ENCODE data around the gene BLOC1S6. TPM values are rescaled to one million over a fixed set of nuclear protein-coding genes. Genes with fewer than 3 reads are reported as not detected.

The BLOC1S6 gene
- total and polyA plus RNA-seq, 2 of the 13 experiments (the other 11 are each of a cell fraction or from before 2014, with no cell fraction given): 11.8 to 44.3 TPM

DNA sequence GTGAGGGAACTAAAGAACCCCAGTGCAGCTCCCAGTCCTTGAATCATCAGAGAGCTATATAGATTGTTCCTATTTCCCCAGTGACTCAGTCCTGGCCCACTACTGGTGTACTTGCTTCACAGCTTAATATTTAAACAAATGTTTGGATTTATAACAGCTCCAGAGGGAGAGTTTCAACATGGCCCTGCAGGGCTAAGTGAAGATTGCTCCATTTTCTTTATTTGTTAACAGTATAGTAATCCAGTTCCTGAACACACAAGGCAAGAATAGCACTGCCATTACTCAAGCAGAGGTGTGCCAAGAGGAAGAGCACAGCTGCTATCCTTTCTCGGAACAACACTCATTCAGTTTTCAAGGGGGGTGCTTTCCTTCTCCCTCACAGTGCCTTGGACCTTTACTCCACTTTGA lies 54.2 kb downstream of the BLOC1S6 start (continued):
- TF ChIP-seq, protein P1, sequence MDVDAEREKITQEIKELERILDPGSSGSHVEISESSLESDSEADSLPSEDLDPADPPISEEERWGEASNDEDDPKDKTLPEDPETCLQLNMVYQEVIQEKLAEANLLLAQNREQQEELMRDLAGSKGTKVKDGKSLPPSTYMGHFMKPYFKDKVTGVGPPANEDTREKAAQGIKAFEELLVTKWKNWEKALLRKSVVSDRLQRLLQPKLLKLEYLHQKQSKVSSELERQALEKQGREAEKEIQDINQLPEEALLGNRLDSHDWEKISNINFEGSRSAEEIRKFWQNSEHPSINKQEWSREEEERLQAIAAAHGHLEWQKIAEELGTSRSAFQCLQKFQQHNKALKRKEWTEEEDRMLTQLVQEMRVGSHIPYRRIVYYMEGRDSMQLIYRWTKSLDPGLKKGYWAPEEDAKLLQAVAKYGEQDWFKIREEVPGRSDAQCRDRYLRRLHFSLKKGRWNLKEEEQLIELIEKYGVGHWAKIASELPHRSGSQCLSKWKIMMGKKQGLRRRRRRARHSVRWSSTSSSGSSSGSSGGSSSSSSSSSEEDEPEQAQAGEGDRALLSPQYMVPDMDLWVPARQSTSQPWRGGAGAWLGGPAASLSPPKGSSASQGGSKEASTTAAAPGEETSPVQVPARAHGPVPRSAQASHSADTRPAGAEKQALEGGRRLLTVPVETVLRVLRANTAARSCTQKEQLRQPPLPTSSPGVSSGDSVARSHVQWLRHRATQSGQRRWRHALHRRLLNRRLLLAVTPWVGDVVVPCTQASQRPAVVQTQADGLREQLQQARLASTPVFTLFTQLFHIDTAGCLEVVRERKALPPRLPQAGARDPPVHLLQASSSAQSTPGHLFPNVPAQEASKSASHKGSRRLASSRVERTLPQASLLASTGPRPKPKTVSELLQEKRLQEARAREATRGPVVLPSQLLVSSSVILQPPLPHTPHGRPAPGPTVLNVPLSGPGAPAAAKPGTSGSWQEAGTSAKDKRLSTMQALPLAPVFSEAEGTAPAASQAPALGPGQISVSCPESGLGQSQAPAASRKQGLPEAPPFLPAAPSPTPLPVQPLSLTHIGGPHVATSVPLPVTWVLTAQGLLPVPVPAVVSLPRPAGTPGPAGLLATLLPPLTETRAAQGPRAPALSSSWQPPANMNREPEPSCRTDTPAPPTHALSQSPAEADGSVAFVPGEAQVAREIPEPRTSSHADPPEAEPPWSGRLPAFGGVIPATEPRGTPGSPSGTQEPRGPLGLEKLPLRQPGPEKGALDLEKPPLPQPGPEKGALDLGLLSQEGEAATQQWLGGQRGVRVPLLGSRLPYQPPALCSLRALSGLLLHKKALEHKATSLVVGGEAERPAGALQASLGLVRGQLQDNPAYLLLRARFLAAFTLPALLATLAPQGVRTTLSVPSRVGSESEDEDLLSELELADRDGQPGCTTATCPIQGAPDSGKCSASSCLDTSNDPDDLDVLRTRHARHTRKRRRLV (CRISPR knock-in tag; IDR thresholded peaks at IDR 0.05): no peak
- TF ChIP-seq ATF4 (CRISPR knock-in tag; IDR thresholded peaks at IDR 0.05) (peak in 1 of 2 experiments; percentile 58; a peak in 2 of 4 replicates), ZNF674 (CRISPR knock-in tag; IDR thresholded peaks at IDR 0.05; ENCODE audit: low read depth) (no peak), KLF16 (CRISPR knock-in tag; IDR thresholded peaks at IDR 0.05) (peak in 1 of 2 experiments; percentile 62; a peak in 1 of 4 replicates), ATF7 (IDR thresholded peaks at IDR 0.05) (no peak), ATF7 (CRISPR knock-in tag; IDR thresholded peaks at IDR 0.05) (no peak), KLF12 (CRISPR knock-in tag; IDR thresholded peaks at IDR 0.05; ENCODE audit: borderline replicate concordance) (no peak), ZNF10 (CRISPR knock-in tag; IDR thresholded peaks at IDR 0.05; ENCODE audit: borderline replicate concordance, low read depth) (no peak), GTF2F1 (IDR thresholded peaks at IDR 0.05; ENCODE audit: low read length) (no peak), ZNF431 (CRISPR knock-in tag; IDR thresholded peaks at IDR 0.05; ENCODE audit: borderline replicate concordance, low read depth) (no peak), ZSCAN30 (CRISPR knock-in tag; IDR thresholded peaks at IDR 0.05) (no peak), SALL2 (CRISPR knock-in tag; IDR thresholded peaks at IDR 0.05) (no peak), MIER3 (CRISPR knock-in tag; IDR thresholded peaks at IDR 0.05; ENCODE audit: borderline replicate concordance) (peak; percentile 37; the same call in 1 of the 2 replicates), SRSF4 (IDR thresholded peaks at IDR 0.05; ENCODE audit: low read depth, low read length, poor library complexity, severe bottlenecking) (no peak)
- TF ChIP-seq, protein P2, sequence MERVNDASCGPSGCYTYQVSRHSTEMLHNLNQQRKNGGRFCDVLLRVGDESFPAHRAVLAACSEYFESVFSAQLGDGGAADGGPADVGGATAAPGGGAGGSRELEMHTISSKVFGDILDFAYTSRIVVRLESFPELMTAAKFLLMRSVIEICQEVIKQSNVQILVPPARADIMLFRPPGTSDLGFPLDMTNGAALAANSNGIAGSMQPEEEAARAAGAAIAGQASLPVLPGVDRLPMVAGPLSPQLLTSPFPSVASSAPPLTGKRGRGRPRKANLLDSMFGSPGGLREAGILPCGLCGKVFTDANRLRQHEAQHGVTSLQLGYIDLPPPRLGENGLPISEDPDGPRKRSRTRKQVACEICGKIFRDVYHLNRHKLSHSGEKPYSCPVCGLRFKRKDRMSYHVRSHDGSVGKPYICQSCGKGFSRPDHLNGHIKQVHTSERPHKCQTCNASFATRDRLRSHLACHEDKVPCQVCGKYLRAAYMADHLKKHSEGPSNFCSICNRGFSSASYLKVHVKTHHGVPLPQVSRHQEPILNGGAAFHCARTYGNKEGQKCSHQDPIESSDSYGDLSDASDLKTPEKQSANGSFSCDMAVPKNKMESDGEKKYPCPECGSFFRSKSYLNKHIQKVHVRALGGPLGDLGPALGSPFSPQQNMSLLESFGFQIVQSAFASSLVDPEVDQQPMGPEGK (CRISPR knock-in tag; IDR thresholded peaks at IDR 0.05): 0 out of 2 replicates have a peak, but pooled peaks have one; percentile 37
- TF ChIP-seq, protein P3, sequence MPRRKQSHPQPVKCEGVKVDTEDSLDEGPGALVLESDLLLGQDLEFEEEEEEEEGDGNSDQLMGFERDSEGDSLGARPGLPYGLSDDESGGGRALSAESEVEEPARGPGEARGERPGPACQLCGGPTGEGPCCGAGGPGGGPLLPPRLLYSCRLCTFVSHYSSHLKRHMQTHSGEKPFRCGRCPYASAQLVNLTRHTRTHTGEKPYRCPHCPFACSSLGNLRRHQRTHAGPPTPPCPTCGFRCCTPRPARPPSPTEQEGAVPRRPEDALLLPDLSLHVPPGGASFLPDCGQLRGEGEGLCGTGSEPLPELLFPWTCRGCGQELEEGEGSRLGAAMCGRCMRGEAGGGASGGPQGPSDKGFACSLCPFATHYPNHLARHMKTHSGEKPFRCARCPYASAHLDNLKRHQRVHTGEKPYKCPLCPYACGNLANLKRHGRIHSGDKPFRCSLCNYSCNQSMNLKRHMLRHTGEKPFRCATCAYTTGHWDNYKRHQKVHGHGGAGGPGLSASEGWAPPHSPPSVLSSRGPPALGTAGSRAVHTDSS (CRISPR knock-in tag; conservative IDR thresholded peaks at IDR 0.05): no peak

Measured in HepG2 (cell line).